ENCODE measurements around the gene NOTCH2.

GRCh38 chr1:119866451-119866850 lies 203.0 kb downstream of the NOTCH2 start:
- TF ChIP-seq POLR2AphosphoS5 (IDR thresholded peaks at IDR 0.05; ENCODE audit: low read depth, low read length) (no peak), ATF3 (IDR thresholded peaks at IDR 0.05) (no peak), YY1 (IDR thresholded peaks at IDR 0.05; ENCODE audit: extremely low read depth, insufficient replicate concordance, low read depth, low read length) (no peak)
- TF ChIP-seq, protein P1, sequence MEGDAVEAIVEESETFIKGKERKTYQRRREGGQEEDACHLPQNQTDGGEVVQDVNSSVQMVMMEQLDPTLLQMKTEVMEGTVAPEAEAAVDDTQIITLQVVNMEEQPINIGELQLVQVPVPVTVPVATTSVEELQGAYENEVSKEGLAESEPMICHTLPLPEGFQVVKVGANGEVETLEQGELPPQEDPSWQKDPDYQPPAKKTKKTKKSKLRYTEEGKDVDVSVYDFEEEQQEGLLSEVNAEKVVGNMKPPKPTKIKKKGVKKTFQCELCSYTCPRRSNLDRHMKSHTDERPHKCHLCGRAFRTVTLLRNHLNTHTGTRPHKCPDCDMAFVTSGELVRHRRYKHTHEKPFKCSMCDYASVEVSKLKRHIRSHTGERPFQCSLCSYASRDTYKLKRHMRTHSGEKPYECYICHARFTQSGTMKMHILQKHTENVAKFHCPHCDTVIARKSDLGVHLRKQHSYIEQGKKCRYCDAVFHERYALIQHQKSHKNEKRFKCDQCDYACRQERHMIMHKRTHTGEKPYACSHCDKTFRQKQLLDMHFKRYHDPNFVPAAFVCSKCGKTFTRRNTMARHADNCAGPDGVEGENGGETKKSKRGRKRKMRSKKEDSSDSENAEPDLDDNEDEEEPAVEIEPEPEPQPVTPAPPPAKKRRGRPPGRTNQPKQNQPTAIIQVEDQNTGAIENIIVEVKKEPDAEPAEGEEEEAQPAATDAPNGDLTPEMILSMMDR (IDR thresholded peaks at IDR 0.05 in 2 of 3, conservative IDR thresholded peaks at IDR 0.05 in 1 of 3; ENCODE audit: borderline replicate concordance in 1 of 3, insufficient read depth in 1 of 3, low read depth in 2 of 3, low read length in 2 of 3), result no peak

Measured in HCT116 (cell line).